ENCODE data around the gene CAP1. TPM values are rescaled to one million over a fixed set of nuclear protein-coding genes. Genes with fewer than 3 reads are reported as not detected.

The CAP1 gene
- total and polyA plus RNA-seq, 12 donors = 59.9 to 304 (median 204) TPM

GRCh38 chr1:40102896-40103295, 62.4 kb downstream of the CAP1 start:
- H3K4me1 ChIP-seq (replicated peaks in 1 of 2) = no peaks in the 10 kb centered on the region
- H3K27ac ChIP-seq = no peak overlapping the region
- TF ChIP-seq POLR2A (IDR thresholded peaks at IDR 0.05) = no peak
- TF ChIP-seq, protein P1, sequence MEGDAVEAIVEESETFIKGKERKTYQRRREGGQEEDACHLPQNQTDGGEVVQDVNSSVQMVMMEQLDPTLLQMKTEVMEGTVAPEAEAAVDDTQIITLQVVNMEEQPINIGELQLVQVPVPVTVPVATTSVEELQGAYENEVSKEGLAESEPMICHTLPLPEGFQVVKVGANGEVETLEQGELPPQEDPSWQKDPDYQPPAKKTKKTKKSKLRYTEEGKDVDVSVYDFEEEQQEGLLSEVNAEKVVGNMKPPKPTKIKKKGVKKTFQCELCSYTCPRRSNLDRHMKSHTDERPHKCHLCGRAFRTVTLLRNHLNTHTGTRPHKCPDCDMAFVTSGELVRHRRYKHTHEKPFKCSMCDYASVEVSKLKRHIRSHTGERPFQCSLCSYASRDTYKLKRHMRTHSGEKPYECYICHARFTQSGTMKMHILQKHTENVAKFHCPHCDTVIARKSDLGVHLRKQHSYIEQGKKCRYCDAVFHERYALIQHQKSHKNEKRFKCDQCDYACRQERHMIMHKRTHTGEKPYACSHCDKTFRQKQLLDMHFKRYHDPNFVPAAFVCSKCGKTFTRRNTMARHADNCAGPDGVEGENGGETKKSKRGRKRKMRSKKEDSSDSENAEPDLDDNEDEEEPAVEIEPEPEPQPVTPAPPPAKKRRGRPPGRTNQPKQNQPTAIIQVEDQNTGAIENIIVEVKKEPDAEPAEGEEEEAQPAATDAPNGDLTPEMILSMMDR (IDR thresholded peaks at IDR 0.05) = no peak
- DNase-seq = no peak
- no peaks in the 10 kb centered on the region for H3K27me3 ChIP-seq
- WGBS, 4 donors = 73 to 84% (median 78%) methylated on average over 3 of the region's 3 CpGs
- no peak overlapping the region for H3K4me3 ChIP-seq
- no peaks in the 10 kb centered on the region for H3K36me3 ChIP-seq (replicated peaks in 1 of 2)
- peaks cover 0 to 9% (median 0%) of the 10 kb centered on the region in 3 donors for H3K9me3 ChIP-seq (replicated peaks in 1 of 3)
- intact Hi-C loops (cut with DNase I) = no loop called here

DNA sequence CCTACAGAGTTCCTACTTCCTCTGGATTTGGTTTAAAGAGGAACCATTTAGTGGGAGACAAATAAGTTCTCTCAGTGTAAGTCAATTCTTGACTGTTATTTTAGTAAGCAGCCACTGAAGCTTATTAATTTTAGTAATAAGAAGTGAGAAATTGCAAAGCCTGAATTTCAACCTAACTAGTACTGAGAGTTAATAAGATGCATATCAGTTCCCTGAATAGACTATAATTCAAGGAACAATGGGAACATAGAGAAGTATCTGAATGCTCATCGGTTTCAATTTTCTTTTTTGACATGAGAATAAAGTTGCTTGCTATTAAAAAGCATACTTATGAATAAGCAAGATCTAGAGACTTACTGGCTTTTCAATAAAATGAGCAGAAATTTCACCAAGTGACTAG, 64.5 kb downstream of the CAP1 start:
- no peak for DNase-seq
- peaks cover 0 to 9% (median 0%) of the 10 kb centered on the region in 3 donors for H3K9me3 ChIP-seq (replicated peaks in 1 of 3)
- no peak overlapping the region for H3K4me3 ChIP-seq
- WGBS, 4 donors = 67 to 83% (median 77%) methylated on average over 1 of the region's 1 CpG
- no peak overlapping the region for H3K27ac ChIP-seq
- H3K36me3 ChIP-seq (replicated peaks in 1 of 2) = no peaks in the 10 kb centered on the region
- intact Hi-C loops (cut with DNase I) = no loop called here
- peaks cover 8% of the 10 kb centered on the region for H3K27me3 ChIP-seq
- no peaks in the 10 kb centered on the region for H3K4me1 ChIP-seq (replicated peaks in 1 of 2)
- TF ChIP-seq POLR2A (IDR thresholded peaks at IDR 0.05) = no peak
- TF ChIP-seq, protein P1 (IDR thresholded peaks at IDR 0.05) = no peak

DNA sequence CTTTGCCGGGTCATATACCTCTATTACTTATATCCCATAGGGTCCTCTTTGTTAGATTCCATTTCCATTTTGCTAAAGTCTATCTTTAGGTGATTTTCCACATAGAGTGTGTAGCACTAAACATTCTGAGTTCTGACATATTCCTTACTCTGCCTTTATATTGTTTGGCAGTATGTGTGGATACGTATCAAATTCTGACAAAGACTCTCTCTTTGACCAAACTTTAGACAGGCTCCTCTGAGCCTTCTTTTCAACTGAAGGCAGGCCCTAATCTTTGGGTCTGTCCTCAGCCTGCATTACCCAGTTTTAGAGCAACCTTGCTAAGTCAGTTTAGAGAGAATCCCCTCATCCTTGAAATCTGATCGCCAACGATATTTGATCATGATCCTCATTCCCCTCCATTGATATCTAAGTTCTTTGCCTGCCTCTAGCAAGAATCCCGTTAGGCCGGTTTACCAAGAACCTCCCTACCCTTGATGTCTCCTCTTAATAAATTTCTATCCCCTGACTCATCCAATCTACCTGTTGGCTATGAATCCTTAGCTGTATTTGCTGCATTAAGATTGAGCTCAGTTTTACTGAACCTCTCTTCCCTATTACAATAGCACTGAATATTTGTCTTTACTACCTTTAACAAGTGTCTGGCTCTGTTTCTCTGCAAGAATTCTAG, 66.9 kb downstream of the CAP1 start:
- intact Hi-C loops (cut with DNase I) = no loop called here
- Histone ChIP-seq H3K4me1 (replicated peaks in 1 of 2) (no peaks in the 10 kb centered on the region), H3K27me3 (peaks cover 8% of the 10 kb centered on the region), H3K36me3 (replicated peaks in 1 of 2) (no peaks in the 10 kb centered on the region), H3K4me3 (no peak overlapping the region), H3K9me3 (replicated peaks in 1 of 3) (peaks cover 0 to 8% (median 0%) of the 10 kb centered on the region in 3 donors), H3K27ac (no peak overlapping the region)
- DNase-seq = no peak
- TF ChIP-seq, protein P1 (IDR thresholded peaks at IDR 0.05) = no peak
- TF ChIP-seq POLR2A (IDR thresholded peaks at IDR 0.05) = no peak
- 87 to 93% (median 90%) methylated on average over 6 of the region's 6 CpGs for WGBS, 4 donors

DNA sequence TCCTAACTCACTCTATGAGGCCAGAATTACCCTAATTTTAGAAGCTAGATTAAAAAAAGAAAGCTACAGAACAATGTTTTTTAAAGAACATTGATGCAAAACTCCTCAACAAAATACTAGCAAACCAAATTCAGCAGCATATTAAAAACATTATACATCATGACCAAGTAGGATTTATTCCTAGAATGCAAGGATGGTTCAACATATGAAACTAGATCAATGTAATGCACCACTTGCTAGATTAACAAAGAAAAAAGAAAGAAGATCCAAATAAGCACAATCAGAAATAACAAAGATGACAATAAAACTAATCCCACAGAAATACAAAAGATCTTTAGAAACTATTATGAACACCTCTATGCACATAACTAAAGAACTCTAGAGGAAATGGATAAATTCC, 69.9 kb downstream of the CAP1 start:
- DNase-seq = no peak
- TF ChIP-seq, protein P1 (IDR thresholded peaks at IDR 0.05) = no peak
- TF ChIP-seq POLR2A (IDR thresholded peaks at IDR 0.05) = no peak
- intact Hi-C loops (cut with DNase I) = no loop called here

More for the DNA sequence above, 69.9 kb downstream of the CAP1 start:
- H3K27me3 ChIP-seq = peaks cover 8% of the 10 kb centered on the region
- H3K4me1 ChIP-seq (replicated peaks in 1 of 2) = no peaks in the 10 kb centered on the region
- no peak overlapping the region for H3K4me3 ChIP-seq
- no peak overlapping the region for H3K27ac ChIP-seq
- no peaks in the 10 kb centered on the region for H3K36me3 ChIP-seq (replicated peaks in 1 of 2)
- H3K9me3 ChIP-seq (replicated peaks in 1 of 3) = no peaks in the 10 kb centered on the region

All from adrenal gland (tissue), 12 donors.